H9 (cell line): ENCODE results near the gene CELA3B. TPM values are rescaled to one million over a fixed set of nuclear protein-coding genes. Genes with fewer than 3 reads are reported as not detected.
"Not testable (repeated sequence)": the region's sequence is repeated elsewhere in the genome, so short reads cannot be mapped to it uniquely, and the experiment has no call there.

Experiments used
- DNase-seq: peaks from one replicate; pipeline ENCODE4 v3.0.0-alpha.2; 2017
- H2AFZ ChIP-seq: one replicate; pipeline ENCODE4 v1.6.1; 2013; ENCODE audit warnings: mild to moderate bottlenecking, low read length, control low read depth, moderate library complexity
- H2AK5ac ChIP-seq: 2 replicates; pipeline ENCODE4 v1.6.1; 2013; ENCODE audit warnings: low read length, control low read depth, mixed read lengths; ENCODE audit not compliant: insufficient read length
- H2BK120ac ChIP-seq: one replicate; pipeline ENCODE4 v1.6.1; 2013; ENCODE audit warnings: low read depth, mild to moderate bottlenecking, low read length, control low read depth, inconsistent platforms; ENCODE audit not compliant: poor library complexity, severe bottlenecking
- H2BK12ac ChIP-seq: 2 replicates; pipeline ENCODE4 v1.6.1; 2013; ENCODE audit warnings: low read length, control low read depth, mixed read lengths, low read depth; ENCODE audit not compliant: insufficient read length
- H2BK15ac ChIP-seq: 2 replicates; pipeline ENCODE4 v1.6.1; 2013; ENCODE audit warnings: low read depth, low read length, control low read depth
- H2BK20ac ChIP-seq: one replicate; pipeline ENCODE4 v1.6.1; 2013; ENCODE audit warnings: low read depth, mild to moderate bottlenecking, low read length, control low read depth, inconsistent platforms; ENCODE audit not compliant: poor library complexity, severe bottlenecking
- H2BK5ac ChIP-seq: 2 replicates; pipeline ENCODE4 v1.6.1; 2013; ENCODE audit warnings: low read length, control low read depth, mixed read lengths; ENCODE audit not compliant: insufficient read length
- H3K14ac ChIP-seq: 2 replicates; pipeline ENCODE4 v1.6.1; 2013; ENCODE audit warnings: low read length, control low read depth; ENCODE audit not compliant: insufficient read depth
- H3K18ac ChIP-seq: 2 replicates; pipeline ENCODE4 v1.6.1; 2013; ENCODE audit warnings: low read depth, mild to moderate bottlenecking, mixed read lengths, low read length, control low read depth; ENCODE audit not compliant: insufficient read length
- H3K23ac ChIP-seq: 2 replicates; pipeline ENCODE4 v1.6.1; 2013; ENCODE audit warnings: low read length, control low read depth, mixed read lengths, low read depth; ENCODE audit not compliant: insufficient read length
- H3K23me2 ChIP-seq: 2 replicates; pipeline ENCODE4 v1.6.1; 2013; ENCODE audit warnings: low read depth, mild to moderate bottlenecking, mixed read lengths, low read length, control low read depth; ENCODE audit not compliant: insufficient read length, poor library complexity, severe bottlenecking
- H3K27ac ChIP-seq: 2 replicates; pipeline ENCODE4 v1.5.1; 2013; ENCODE audit warnings: low read length, control low read depth, mixed read lengths, low read depth; ENCODE audit not compliant: insufficient read length
- H3K27me3 ChIP-seq: 2 replicates; pipeline ENCODE4 v1.6.1; 2013; ENCODE audit warnings: low read length, control low read depth, inconsistent platforms; ENCODE audit not compliant: insufficient read depth
- H3K4ac ChIP-seq: 2 replicates; pipeline ENCODE4 v1.6.1; 2013; ENCODE audit warnings: low read depth, mild to moderate bottlenecking, control low read depth, inconsistent platforms, low read length, moderate library complexity
- H3K4me1 ChIP-seq: 2 replicates; pipeline ENCODE4 v1.6.1; 2013; ENCODE audit warnings: low read length, control low read depth, inconsistent platforms; ENCODE audit not compliant: insufficient read depth
- H3K4me2 ChIP-seq: 2 replicates; pipeline ENCODE4 v1.6.1; 2013; ENCODE audit warnings: low read length, control low read depth, mixed read lengths; ENCODE audit not compliant: insufficient read length, insufficient read depth
- H3K56ac ChIP-seq: 2 replicates; pipeline ENCODE4 v1.6.1; 2013; ENCODE audit warnings: low read depth, mild to moderate bottlenecking, mixed read lengths, low read length, control low read depth; ENCODE audit not compliant: insufficient read length
- H3K79me1 ChIP-seq: 2 replicates; pipeline ENCODE4 v1.6.1; 2013; ENCODE audit warnings: low read depth, mild to moderate bottlenecking, moderate library complexity, low read length, control low read depth, inconsistent platforms; ENCODE audit not compliant: insufficient read depth, poor library complexity, severe bottlenecking
- H3K79me2 ChIP-seq: 2 replicates; pipeline ENCODE4 v1.6.1; 2013; ENCODE audit warnings: low read length, control low read depth, inconsistent platforms; ENCODE audit not compliant: insufficient read depth
- H3K9ac ChIP-seq: 2 replicates; pipeline ENCODE4 v1.6.1; 2013; ENCODE audit warnings: low read length, control low read depth, mixed read lengths; ENCODE audit not compliant: insufficient read length; ENCODE audit errors: extremely low read depth
- H3K9me3 ChIP-seq: one replicate; pipeline ENCODE4 v1.6.1; 2013; ENCODE audit warnings: low read depth, low read length, inconsistent platforms; ENCODE audit not compliant: control insufficient read depth
- H3T11ph ChIP-seq: one replicate; pipeline ENCODE4 v1.6.1; 2013; ENCODE audit warnings: mild to moderate bottlenecking, low read length, control low read depth, inconsistent platforms
- H4K20me1 ChIP-seq: one replicate; pipeline ENCODE4 v1.6.1; 2013; ENCODE audit not compliant: control insufficient read depth, insufficient read length, insufficient read depth
- H4K5ac ChIP-seq: 2 replicates; pipeline ENCODE4 v1.6.1; 2013; ENCODE audit warnings: low read depth, mild to moderate bottlenecking, mixed read lengths, low read length, control low read depth; ENCODE audit not compliant: insufficient read length
- H4K8ac ChIP-seq: replicated peaks from 2 replicates; pipeline ENCODE4 v1.6.1; 2013; ENCODE audit warnings: low read length, control low read depth, mixed read lengths, low read depth; ENCODE audit not compliant: insufficient read length
- H4K91ac ChIP-seq: 2 replicates; pipeline ENCODE4 v1.6.1; 2013; ENCODE audit warnings: low read depth, mild to moderate bottlenecking, moderate library complexity, mixed read lengths, low read length, control low read depth; ENCODE audit not compliant: insufficient read length
- H3K27ac Mint-ChIP-seq, 3 experiments: 2 replicates in 2 of 3; 3 replicates in 1 of 3; pipeline ENCODE4 v1.8.0; 2020 to 2021; ENCODE audit warnings: mixed read lengths in 3 of 3, mild to moderate bottlenecking in 1 of 3, moderate library complexity in 1 of 3
- H3K27me3 Mint-ChIP-seq: 2 replicates; pipeline ENCODE4 v1.8.0; 2021; ENCODE audit warnings: low read depth, mild to moderate bottlenecking, moderate library complexity, mixed read lengths
- H3K36me3 Mint-ChIP-seq, 3 experiments: 2 replicates in 2 of 3; 3 replicates in 1 of 3; pipeline ENCODE4 v1.8.0; 2020 to 2021; ENCODE audit warnings: low read depth in 3 of 3, mixed read lengths in 3 of 3; ENCODE audit not compliant: insufficient read depth in 1 of 3
- H3K4me1 Mint-ChIP-seq, 2 experiments: 2 replicates each; pipeline ENCODE4 v1.8.0; 2020; ENCODE audit warnings: mixed read lengths in 2 of 2
- H3K4me3 Mint-ChIP-seq, 2 experiments: 2 replicates in 1 of 2; 3 replicates in 1 of 2; pipeline ENCODE4 v1.8.0; 2020 to 2021; ENCODE audit warnings: mild to moderate bottlenecking in 2 of 2, mixed read lengths in 2 of 2, moderate library complexity in 1 of 2
- H3K9me3 Mint-ChIP-seq, 2 experiments: 2 replicates in 1 of 2; 3 replicates in 1 of 2; pipeline ENCODE4 v1.8.0; 2020; ENCODE audit warnings: mild to moderate bottlenecking in 2 of 2, mixed read lengths in 2 of 2, moderate library complexity in 1 of 2
- CTCF ChIP-seq: fragments of 200-600 bp; sonication (generic); conservative IDR thresholded peaks from 3 replicates; pipeline ENCODE4 v1.8.0; 2021; ENCODE audit warnings: antibody characterized with exemption, mild to moderate bottlenecking
- WGBS: extraction: QIAGEN DNeasy Blood & Tissue Kit; methylation state at CpG from one replicate; pipeline ENCODE4 v1.1.7; 2013; ENCODE audit warnings: missing lambda C conversion rate, low lambda C conversion rate, mixed read lengths; ENCODE audit not compliant: insufficient read length; ENCODE audit errors: extremely low coverage; 5-methylcytosine and 5-hydroxymethylcytosine counted together
- total RNA-seq: library from RNA; stranded (reverse); gene quantifications from 2 replicates; pipeline ENCODE4 v1.2.1, GENCODE V29; 2021

Gene CELA3B
- total RNA-seq, 1 experiment from 2014 or later, result not detected

GRCh38 chr1:22005261-22006149, 28.7 kb downstream of the CELA3B start:
- WGBS, result no CpG with 5 or more reads among the region's 18 CpGs
- not testable (repeated sequence) for H2BK20ac ChIP-seq, H3K4me2 ChIP-seq, H4K91ac ChIP-seq, H2AFZ ChIP-seq, H3K79me1 ChIP-seq, H3K79me2 ChIP-seq, H2BK12ac ChIP-seq, H3K56ac ChIP-seq, H2BK5ac ChIP-seq, H4K8ac ChIP-seq, H3T11ph ChIP-seq, H2AK5ac ChIP-seq, H3K27me3 ChIP-seq, H3K23ac ChIP-seq, H4K20me1 ChIP-seq, H3K23me2 ChIP-seq, H4K5ac ChIP-seq, H2BK15ac ChIP-seq, H3K4me3 Mint-ChIP-seq, H3K9me3 ChIP-seq, H3K9me3 Mint-ChIP-seq, H3K27me3 Mint-ChIP-seq, H3K4me1 ChIP-seq, H2BK120ac ChIP-seq, H3K14ac ChIP-seq, H3K36me3 Mint-ChIP-seq, H3K27ac ChIP-seq, H3K18ac ChIP-seq, H3K4me1 Mint-ChIP-seq, H3K9ac ChIP-seq, H3K4ac ChIP-seq
- TF ChIP-seq CTCF, result peak; percentile 65
- peak; percentile 60 for DNase-seq
- peak overlapping the region in 1 of 3 experiments; percentile 22; a peak in 1 of 7 replicates for H3K27ac Mint-ChIP-seq

GRCh38 chr1:22006736-22007135, 29.9 kb downstream of the CELA3B start:
- H4K5ac ChIP-seq, H4K20me1 ChIP-seq, H3K4me1 ChIP-seq, H3K9ac ChIP-seq, H2BK12ac ChIP-seq, H3T11ph ChIP-seq, H3K4me3 Mint-ChIP-seq, H3K9me3 Mint-ChIP-seq, H4K91ac ChIP-seq, H3K27ac ChIP-seq, H3K27ac Mint-ChIP-seq, H3K4me2 ChIP-seq, H3K9me3 ChIP-seq, H2BK5ac ChIP-seq, DNase-seq, H3K27me3 ChIP-seq, H3K27me3 Mint-ChIP-seq, H2BK20ac ChIP-seq, H3K4me1 Mint-ChIP-seq, H2BK120ac ChIP-seq, H2AK5ac ChIP-seq, H2BK15ac ChIP-seq, H3K4ac ChIP-seq, H2AFZ ChIP-seq, H3K56ac ChIP-seq, H3K36me3 Mint-ChIP-seq, H3K18ac ChIP-seq, H3K79me1 ChIP-seq, H3K14ac ChIP-seq, H3K79me2 ChIP-seq, H4K8ac ChIP-seq, H3K23ac ChIP-seq, H3K23me2 ChIP-seq: not testable (repeated sequence)
- WGBS, result no CpG with 5 or more reads among the region's 13 CpGs
